ENCODE measurements around the gene NFYA. TPM values are rescaled to one million over a fixed set of nuclear protein-coding genes. Genes with fewer than 3 reads are reported as not detected.

The NFYA gene
- polyA plus RNA-seq, 1 donor: 29.3 TPM

Other genes with a start within 250 kb of the NFYA start
- gene UNC5CL, start 33.8 kb upstream of the NFYA start, polyA plus RNA-seq: 164 TPM
- gene TSPO2, start 30.5 kb upstream of the NFYA start, polyA plus RNA-seq: 2.3 TPM
- 5.6 TPM for gene APOBEC2, start 19.8 kb upstream of the NFYA start, polyA plus RNA-seq
- gene OARD1, start 618 bp upstream of the NFYA start, polyA plus RNA-seq: 82.5 TPM
- 0.07 TPM for gene TREML1, start 81.4 kb downstream of the NFYA start, polyA plus RNA-seq
- 0.28 TPM for gene TREM2, start 90.1 kb downstream of the NFYA start, polyA plus RNA-seq
- gene TREML2, start 128.2 kb downstream of the NFYA start, polyA plus RNA-seq: 0.43 TPM
- not detected for gene TREML4, start 155.4 kb downstream of the NFYA start, polyA plus RNA-seq
- 0.06 TPM for gene TREM1, start 213.7 kb downstream of the NFYA start, polyA plus RNA-seq